Lower lobe of right lung (tissue), 2 donors: ENCODE measurements around the gene ATAD1. TPM values are rescaled to one million over a fixed set of nuclear protein-coding genes. Genes with fewer than 3 reads are reported as not detected.
A peak's percentile ranks its signal among the peaks of the same experiment; 100 is the strongest.
"Not testable (repeated sequence)": the region's sequence is repeated elsewhere in the genome, so short reads cannot be mapped to it uniquely, and the experiment has no call there.

Experiments
- ATAC-seq, 2 donors: fragments of 200-7000 bp; cut with Tn5 transposase; one replicate each; pipeline ENCODE4 v1.9.1; 2020 to 2022; ENCODE audit warnings: mild to moderate bottlenecking in 2 of 2, moderate library complexity in 2 of 2
- DNase-seq: peaks from one replicate; pipeline ENCODE4 v3.0.0-alpha.2; 2020
- H3K27ac ChIP-seq: fragments of 200-600 bp; one replicate; pipeline ENCODE4 v1.8.0; 2022
- H3K27me3 ChIP-seq: fragments of 200-600 bp; one replicate; pipeline ENCODE4 v1.8.0; 2022; ENCODE audit warnings: low read depth
- H3K36me3 ChIP-seq: fragments of 200-600 bp; one replicate; pipeline ENCODE4 v1.8.0; 2022; ENCODE audit warnings: mild to moderate bottlenecking
- H3K4me1 ChIP-seq: fragments of 200-600 bp; one replicate; pipeline ENCODE4 v1.8.0; 2022
- H3K4me3 ChIP-seq: fragments of 200-600 bp; one replicate; pipeline ENCODE4 v1.8.0; 2022; ENCODE audit warnings: mild to moderate bottlenecking
- H3K9me3 ChIP-seq: fragments of 200-600 bp; one replicate; pipeline ENCODE4 v1.8.0; 2022
- CTCF ChIP-seq: fragments of 200-600 bp; IDR thresholded peaks from one replicate; pipeline ENCODE4 v1.8.0; 2022; ENCODE audit warnings: antibody characterized with exemption, mild to moderate bottlenecking
- intact Hi-C: fragments of 100-400 bp; cut with DNase I; formaldehyde crosslinking; loops from one replicate; pipeline ENCODE4 v1.11.0; 2022
- total RNA-seq: library from RNA; stranded (reverse); fragmentation: NEBNext Ultra II Directional; extraction: Animal tissue kit (Norgen Biotek cat#: 25700); gene quantifications from one replicate; pipeline ENCODE4 v1.2.1, GENCODE V29; 2021
- donor health status: DM: no; HTN: yes; CAD: no; lungs with severe emphysema.

ATAD1 gene
- total RNA-seq, 1 donor from 2014 or later, result 51.2 TPM

DNA sequence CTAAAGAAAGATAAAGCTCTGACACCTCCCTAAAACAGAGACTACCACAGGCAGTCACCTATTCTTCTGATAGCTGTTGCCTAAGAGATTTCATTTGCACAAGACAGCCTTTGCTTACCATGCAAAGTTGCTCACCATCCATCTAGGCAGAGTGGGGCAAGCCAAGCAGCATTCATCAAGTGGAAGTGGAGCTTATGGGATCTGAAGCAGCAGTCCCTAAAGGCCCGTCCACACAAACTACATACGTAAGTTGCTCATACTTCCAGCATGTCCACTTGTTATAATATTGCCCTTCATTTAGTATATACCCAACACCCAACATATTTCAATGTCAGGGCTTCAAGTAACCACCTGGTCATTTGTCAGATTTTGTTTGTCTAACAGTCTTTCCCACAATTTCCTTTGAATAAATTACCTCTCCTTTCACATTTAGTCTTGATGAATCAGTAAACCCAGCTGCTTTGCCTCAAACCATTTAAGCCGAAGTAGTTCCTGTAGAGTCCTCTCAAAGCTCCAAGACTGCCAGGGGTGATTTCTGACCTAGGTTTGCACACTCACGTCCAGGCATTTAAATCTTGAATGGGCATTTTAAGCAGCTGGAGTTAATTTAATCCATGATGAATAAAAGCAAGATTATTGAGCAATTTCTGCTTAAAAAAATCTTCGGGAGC, 67.9 kb downstream of the ATAD1 start:
- DNase-seq (no peak), ATAC-seq (peak in 1 of 2 donors; percentile 22)
- H3K4me1 ChIP-seq, result no peaks in the 10 kb centered on the region
- no peaks in the 10 kb centered on the region for H3K9me3 ChIP-seq
- H3K4me3 ChIP-seq, result no peak overlapping the region
- peaks cover 59% of the 10 kb centered on the region for H3K36me3 ChIP-seq
- no peaks in the 10 kb centered on the region for H3K27me3 ChIP-seq
- H3K27ac ChIP-seq, result peak overlapping the region; percentile 4
- TF ChIP-seq CTCF, result no peak
- intact Hi-C loops, result no loop called here

DNA sequence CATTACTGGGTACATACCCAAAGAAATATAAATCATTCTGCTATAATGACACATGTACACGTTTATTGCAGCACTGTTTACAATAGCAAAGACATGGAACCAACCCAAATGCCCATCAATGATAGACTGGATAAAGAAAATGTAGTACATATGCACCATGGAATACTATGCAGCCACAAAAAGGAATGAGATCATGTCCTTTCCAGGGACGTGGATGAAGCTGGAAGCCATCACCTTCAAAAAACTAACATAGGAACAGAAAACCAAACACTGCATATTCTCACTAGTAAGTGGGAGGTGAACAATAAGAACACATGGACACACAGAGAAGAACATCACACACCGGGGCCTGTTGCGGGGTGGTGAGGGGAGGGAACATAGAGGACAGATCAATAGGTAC, 69.8 kb downstream of the ATAD1 start:
- H3K4me1 ChIP-seq, ATAC-seq, H3K4me3 ChIP-seq, H3K9me3 ChIP-seq, H3K27me3 ChIP-seq, intact Hi-C loops, DNase-seq, H3K27ac ChIP-seq: not testable (repeated sequence)
- H3K36me3 ChIP-seq, result peaks cover 66% of the 10 kb centered on the region

DNA sequence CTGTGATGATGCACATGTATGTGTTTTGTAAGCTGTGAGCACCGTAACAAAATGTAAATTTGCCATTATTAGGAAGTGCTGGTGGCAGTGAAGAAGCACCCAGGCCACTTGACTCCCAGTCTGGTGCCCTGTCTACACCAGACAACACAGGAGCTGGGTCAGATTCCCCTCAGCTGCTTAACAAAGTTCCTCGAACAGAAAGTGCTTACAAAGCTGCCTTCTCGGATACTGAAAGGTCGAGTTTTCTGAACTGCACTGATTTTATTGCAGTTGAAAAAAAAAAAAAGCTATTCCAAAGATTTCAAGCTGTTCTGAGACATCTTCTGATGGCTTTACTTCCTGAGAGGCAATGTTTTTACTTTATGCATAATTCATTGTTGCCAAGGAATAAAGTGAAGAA, 71.1 kb downstream of the ATAD1 start:
- H3K9me3 ChIP-seq, result no peaks in the 10 kb centered on the region
- DNase-seq, result no peak
- H3K4me3 ChIP-seq, result no peak overlapping the region
- peaks cover 3% of the 10 kb centered on the region for H3K4me1 ChIP-seq
- intact Hi-C loops, result no loop called here
- H3K27me3 ChIP-seq, result no peaks in the 10 kb centered on the region
- no peak for TF ChIP-seq CTCF
- no peak for ATAC-seq
- peaks cover 71% of the 10 kb centered on the region for H3K36me3 ChIP-seq
- no peak overlapping the region for H3K27ac ChIP-seq

GRCh38 chr10:87744606-87745005, 73.4 kb downstream of the ATAD1 start:
- Histone ChIP-seq H3K27me3 (no peaks in the 10 kb centered on the region), H3K9me3 (no peaks in the 10 kb centered on the region), H3K4me3 (no peak overlapping the region), H3K4me1 (peaks cover 11% of the 10 kb centered on the region), H3K36me3 (peaks cover 77% of the 10 kb centered on the region), H3K27ac (no peak overlapping the region)
- TF ChIP-seq CTCF, result no peak
- DNase-seq (no peak), ATAC-seq (no peak)
- intact Hi-C loops, result no loop called here

DNA sequence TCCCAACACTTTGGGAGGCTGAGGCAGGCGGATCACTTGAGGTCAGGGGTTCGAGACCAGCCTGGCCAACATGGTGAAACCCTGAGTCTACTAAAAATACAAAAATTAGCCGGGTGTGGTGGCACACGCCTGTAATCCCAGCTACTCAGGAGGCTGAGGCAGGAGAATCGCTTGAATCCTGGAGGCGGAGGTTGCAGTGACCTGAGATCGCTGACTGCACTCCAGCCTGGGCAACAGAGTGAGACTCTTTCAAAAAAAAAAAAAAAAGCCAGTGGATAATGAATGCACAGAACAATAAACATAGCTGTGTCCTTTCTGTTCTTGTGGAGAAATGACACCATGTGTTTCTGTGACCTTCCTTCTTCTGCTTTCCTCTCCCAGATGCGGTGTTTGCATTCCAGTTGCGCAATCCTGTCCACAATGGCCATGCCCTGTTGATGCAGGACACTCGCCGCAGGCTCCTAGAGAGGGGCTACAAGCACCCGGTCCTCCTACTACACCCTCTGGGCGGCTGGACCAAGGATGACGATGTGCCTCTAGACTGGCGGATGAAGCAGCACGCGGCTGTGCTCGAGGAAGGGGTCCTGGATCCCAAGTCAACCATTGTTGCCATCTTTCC, 74.9 kb downstream of the ATAD1 start:
- Histone ChIP-seq H3K4me1 (peaks cover 11% of the 10 kb centered on the region), H3K36me3 (peaks cover 63% of the 10 kb centered on the region)
- DNase-seq, result peak; percentile 75
- H3K9me3 ChIP-seq, H3K27me3 ChIP-seq, intact Hi-C loops, H3K27ac ChIP-seq, H3K4me3 ChIP-seq: not testable (repeated sequence)
- peak; percentile 22 to 62 for ATAC-seq

GRCh38 chr10:87740254-87740655, 77.8 kb downstream of the ATAD1 start:
- intact Hi-C loops, result no loop called here
- DNase-seq (no peak), ATAC-seq (peak; percentile 51 to 62)
- peaks cover 11% of the 10 kb centered on the region for H3K4me1 ChIP-seq
- TF ChIP-seq CTCF, result no peak
- H3K27ac ChIP-seq, result no peak overlapping the region
- no peaks in the 10 kb centered on the region for H3K27me3 ChIP-seq
- H3K9me3 ChIP-seq, result no peaks in the 10 kb centered on the region
- H3K4me3 ChIP-seq, result no peak overlapping the region
- peaks cover 36% of the 10 kb centered on the region for H3K36me3 ChIP-seq
